BLaER1 (cell line): ENCODE results near the gene KCNC3.

Source experiments
- H3K27ac ChIP-seq: shearing (Covaris generic); formaldehyde crosslinking; 2 replicates; pipeline ENCODE4 v1.8.1; 2022
- H3K27me3 ChIP-seq: shearing (Covaris generic); formaldehyde crosslinking; 2 replicates; pipeline ENCODE4 v1.8.1; 2022
- H3K36me3 ChIP-seq: shearing (Covaris generic); formaldehyde crosslinking; 2 replicates; pipeline ENCODE4 v1.8.1; 2022
- H3K4me1 ChIP-seq: shearing (Covaris generic); formaldehyde crosslinking; 2 replicates; pipeline ENCODE4 v1.8.1; 2022
- H3K4me2 ChIP-seq: shearing (Covaris generic); formaldehyde crosslinking; 2 replicates; pipeline ENCODE4 v1.8.1; 2022
- H3K4me3 ChIP-seq: shearing (Covaris generic); formaldehyde crosslinking; 2 replicates; pipeline ENCODE4 v1.8.1; 2022
- H3K9ac ChIP-seq: shearing (Covaris generic); formaldehyde crosslinking; 2 replicates; pipeline ENCODE4 v1.8.1; 2022
- H3K9me3 ChIP-seq: shearing (Covaris generic); formaldehyde crosslinking; 2 replicates; pipeline ENCODE4 v1.8.1; 2022
- H4K20me1 ChIP-seq: shearing (Covaris generic); formaldehyde crosslinking; 2 replicates; pipeline ENCODE4 v1.8.1; 2022
- Cebpa-rat ChIP-seq: shearing (Covaris generic); IDR thresholded peaks from 2 replicates; pipeline ENCODE4 v1.8.1; 2022

KCNC3 gene

DNA sequence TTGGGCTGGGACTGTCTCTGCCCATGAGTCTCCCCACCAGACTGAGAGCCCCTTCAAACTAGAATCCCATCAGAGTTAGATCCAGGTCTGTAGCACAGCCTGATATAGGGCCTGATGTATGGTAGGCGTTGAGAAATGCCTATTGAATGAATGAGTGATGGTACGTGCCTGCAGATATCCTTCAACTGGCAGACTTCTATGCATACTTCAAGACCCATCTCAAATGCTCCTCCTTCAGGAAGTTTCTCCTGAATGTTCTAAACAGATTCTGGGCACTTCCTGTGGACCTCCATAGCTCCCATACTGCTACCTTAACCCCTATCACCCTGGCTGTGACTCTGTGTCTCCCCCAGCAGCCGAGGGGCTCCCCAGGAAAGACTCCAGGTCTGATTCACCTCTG is 48.2 kb downstream of the KCNC3 start:
- TF ChIP-seq Cebpa-rat = no peak
- H3K9ac ChIP-seq = no peak overlapping the region
- H3K36me3 ChIP-seq = no peaks in the 10 kb centered on the region
- no peak overlapping the region for H3K4me2 ChIP-seq
- peaks cover 18% of the 10 kb centered on the region for H3K9me3 ChIP-seq
- H3K27me3 ChIP-seq = no peaks in the 10 kb centered on the region
- H4K20me1 ChIP-seq = no peaks in the 10 kb centered on the region
- no peak overlapping the region for H3K4me3 ChIP-seq
- H3K4me1 ChIP-seq = peaks cover 22% of the 10 kb centered on the region
- no peak overlapping the region for H3K27ac ChIP-seq

DNA sequence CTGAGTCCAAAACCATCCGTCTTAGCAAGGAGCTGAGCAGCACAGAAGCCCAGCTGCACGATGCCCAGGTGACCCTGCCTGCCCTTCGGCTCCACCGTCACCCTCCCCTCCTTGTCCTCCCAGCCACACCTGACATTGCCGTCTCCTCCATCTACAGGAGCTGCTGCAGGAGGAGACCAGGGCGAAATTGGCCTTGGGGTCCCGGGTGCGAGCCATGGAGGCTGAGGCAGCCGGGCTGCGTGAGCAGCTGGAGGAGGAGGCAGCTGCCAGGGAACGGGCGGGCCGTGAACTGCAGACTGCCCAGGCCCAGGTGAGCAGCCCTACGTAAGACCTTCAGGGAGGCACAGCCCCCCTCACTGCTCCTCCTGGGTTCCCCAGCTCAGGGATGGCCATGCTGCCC is 49.1 kb downstream of the KCNC3 start:
- Histone ChIP-seq H3K9ac (no peak overlapping the region), H3K4me2 (no peak overlapping the region), H3K27me3 (no peaks in the 10 kb centered on the region), H3K27ac (no peak overlapping the region), H3K9me3 (peaks cover 9% of the 10 kb centered on the region), H3K4me3 (no peak overlapping the region), H4K20me1 (no peaks in the 10 kb centered on the region), H3K36me3 (no peaks in the 10 kb centered on the region), H3K4me1 (peaks cover 31% of the 10 kb centered on the region)
- TF ChIP-seq Cebpa-rat = no peak

DNA sequence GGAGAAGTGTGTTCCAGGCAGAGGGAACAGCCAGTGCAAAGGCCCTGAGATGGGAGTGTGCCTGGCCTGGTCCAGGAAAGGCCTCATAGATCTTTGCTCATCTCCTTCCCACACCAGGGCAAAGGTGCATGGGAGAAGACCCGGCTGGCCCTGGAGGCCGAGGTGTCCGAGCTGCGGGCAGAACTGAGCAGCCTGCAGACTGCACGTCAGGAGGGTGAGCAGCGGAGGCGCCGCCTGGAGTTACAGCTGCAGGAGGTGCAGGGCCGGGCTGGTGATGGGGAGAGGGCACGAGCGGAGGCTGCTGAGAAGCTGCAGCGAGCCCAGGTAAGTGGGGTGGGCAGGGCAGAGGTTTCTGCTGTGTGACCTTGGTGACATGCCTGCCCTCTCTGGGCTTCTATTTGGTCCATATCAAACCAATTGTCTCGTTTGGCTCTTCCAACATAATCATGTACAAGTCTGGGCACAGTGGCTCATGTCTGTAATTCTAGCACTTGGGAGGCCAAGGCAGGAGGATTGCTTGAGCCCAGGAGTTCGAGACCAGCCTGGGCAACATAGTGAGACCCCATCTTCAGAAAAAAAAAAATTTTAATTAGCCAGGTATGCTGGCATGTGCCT is 51.1 kb downstream of the KCNC3 start:
- no peak overlapping the region for H3K4me3 ChIP-seq
- no peak overlapping the region for H3K9ac ChIP-seq
- H3K36me3 ChIP-seq = no peaks in the 10 kb centered on the region
- peaks cover 36% of the 10 kb centered on the region for H3K4me1 ChIP-seq
- no peak for TF ChIP-seq Cebpa-rat
- no peaks in the 10 kb centered on the region for H3K27me3 ChIP-seq
- H3K27ac ChIP-seq = no peak overlapping the region
- H3K9me3 ChIP-seq = no peaks in the 10 kb centered on the region
- no peaks in the 10 kb centered on the region for H4K20me1 ChIP-seq
- H3K4me2 ChIP-seq = no peak overlapping the region

DNA sequence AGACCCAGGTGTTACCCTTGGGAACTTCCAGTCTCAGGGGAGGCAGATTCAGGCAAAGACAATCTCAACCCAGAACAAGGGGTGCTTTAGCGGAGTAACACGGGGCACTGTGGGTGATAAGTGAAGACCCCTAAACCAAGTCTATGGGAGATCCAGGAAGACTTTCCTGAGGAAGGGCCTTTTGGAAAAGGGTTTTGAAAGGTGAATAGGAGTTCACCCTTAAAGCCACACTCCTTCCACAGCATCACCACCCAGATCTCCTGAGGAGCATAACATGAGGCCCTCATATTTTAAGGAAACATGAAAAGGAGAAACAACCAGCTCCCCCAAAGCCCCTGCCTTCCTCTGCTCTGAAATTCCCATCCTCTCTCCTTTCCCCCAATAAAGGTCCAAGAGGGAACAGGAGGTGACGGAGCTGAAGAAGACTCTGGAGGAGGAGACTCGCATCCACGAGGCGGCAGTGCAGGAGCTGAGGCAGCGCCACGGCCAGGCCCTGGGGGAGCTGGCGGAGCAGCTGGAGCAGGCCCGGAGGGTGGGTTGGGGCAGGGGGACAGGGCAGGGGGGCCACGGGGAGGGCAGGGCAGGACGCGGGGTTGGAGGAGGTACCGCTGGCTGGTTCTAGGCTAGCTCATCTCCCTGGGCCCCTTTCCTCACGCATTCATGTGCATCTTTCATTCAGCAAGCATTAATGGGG is 52.7 kb downstream of the KCNC3 start:
- Histone ChIP-seq H3K4me1 (peaks cover 31% of the 10 kb centered on the region), H3K27me3 (no peaks in the 10 kb centered on the region), H3K36me3 (no peaks in the 10 kb centered on the region), H3K4me3 (no peak overlapping the region), H3K4me2 (peak overlapping the region; percentile 77), H4K20me1 (no peaks in the 10 kb centered on the region), H3K9ac (no peak overlapping the region), H3K27ac (no peak overlapping the region), H3K9me3 (no peaks in the 10 kb centered on the region)
- no peak for TF ChIP-seq Cebpa-rat

DNA sequence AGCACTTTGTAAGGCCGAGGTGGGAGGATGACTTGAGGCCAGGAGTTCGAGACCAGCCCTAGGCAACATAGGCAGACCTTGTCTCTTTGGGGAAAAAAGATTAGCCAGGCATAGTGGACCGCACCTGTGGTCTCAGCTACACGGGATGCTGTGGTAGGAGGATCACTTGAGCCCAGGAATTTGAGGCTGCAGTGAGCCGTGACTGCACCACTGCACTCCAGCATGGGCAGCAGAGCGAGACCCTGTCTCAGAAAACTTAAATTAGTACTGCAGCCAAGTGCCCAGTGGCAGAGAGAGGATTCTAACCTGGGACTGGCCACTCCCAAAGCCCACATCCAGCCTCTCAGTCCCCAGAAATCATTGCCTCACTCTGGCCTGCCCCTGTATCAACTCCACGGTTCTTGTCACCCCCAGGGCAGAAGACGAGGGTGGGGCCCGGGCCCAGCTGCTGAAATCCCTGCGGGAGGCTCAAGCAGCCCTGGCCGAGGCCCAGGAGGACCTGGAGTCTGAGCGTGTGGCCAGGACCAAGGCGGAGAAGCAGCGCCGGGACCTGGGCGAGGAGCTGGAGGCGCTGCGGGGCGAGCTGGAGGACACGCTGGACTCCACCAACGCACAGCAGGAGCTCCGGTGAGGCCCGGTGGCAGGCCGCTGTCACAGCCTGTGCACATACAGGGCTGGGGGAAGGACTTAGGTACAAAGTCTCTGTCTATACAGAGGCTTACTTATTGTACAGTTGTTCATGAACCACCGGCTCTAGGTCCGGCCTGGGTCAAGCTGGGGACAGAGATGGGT is 53.4 kb downstream of the KCNC3 start:
- H4K20me1 ChIP-seq = no peaks in the 10 kb centered on the region
- H3K9ac ChIP-seq = no peak overlapping the region
- H3K36me3 ChIP-seq = no peaks in the 10 kb centered on the region

DNA sequence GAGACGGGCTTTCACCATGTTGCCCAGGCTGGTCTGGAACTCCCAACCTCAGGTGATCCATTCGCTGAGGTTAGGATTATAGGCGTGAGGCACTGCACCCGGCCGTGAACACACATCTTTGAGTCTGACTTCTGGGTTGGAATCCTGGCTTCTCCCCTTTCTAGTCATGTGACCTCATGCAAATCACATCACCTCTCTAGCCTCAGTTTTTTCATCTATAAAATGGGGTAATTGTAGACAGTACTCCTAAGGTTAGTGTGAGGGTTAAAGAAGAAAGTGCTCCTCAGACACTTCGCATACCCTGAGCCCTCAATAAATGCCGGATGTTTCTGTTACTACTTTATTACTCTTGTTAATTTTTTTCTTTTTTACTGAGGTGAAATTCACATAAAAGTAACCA is 55.4 kb downstream of the KCNC3 start:
- TF ChIP-seq Cebpa-rat = no peak
- no peak overlapping the region for H3K27ac ChIP-seq
- H3K4me3 ChIP-seq = no peak overlapping the region
- H3K4me1 ChIP-seq = peaks cover 31% of the 10 kb centered on the region
- no peaks in the 10 kb centered on the region for H3K36me3 ChIP-seq
- H3K4me2 ChIP-seq = no peak overlapping the region
- H4K20me1 ChIP-seq = no peaks in the 10 kb centered on the region
- H3K9me3 ChIP-seq = no peaks in the 10 kb centered on the region
- H3K27me3 ChIP-seq = no peaks in the 10 kb centered on the region
- H3K9ac ChIP-seq = no peak overlapping the region

More for the DNA sequence above, 53.4 kb downstream of the KCNC3 start:
- H3K4me1 ChIP-seq = peaks cover 31% of the 10 kb centered on the region
- H3K27me3 ChIP-seq = no peaks in the 10 kb centered on the region
- H3K4me2 ChIP-seq = peak overlapping the region; percentile 77
- H3K4me3 ChIP-seq = no peak overlapping the region
- no peak for TF ChIP-seq Cebpa-rat
- no peak overlapping the region for H3K27ac ChIP-seq
- H3K9me3 ChIP-seq = no peaks in the 10 kb centered on the region

DNA sequence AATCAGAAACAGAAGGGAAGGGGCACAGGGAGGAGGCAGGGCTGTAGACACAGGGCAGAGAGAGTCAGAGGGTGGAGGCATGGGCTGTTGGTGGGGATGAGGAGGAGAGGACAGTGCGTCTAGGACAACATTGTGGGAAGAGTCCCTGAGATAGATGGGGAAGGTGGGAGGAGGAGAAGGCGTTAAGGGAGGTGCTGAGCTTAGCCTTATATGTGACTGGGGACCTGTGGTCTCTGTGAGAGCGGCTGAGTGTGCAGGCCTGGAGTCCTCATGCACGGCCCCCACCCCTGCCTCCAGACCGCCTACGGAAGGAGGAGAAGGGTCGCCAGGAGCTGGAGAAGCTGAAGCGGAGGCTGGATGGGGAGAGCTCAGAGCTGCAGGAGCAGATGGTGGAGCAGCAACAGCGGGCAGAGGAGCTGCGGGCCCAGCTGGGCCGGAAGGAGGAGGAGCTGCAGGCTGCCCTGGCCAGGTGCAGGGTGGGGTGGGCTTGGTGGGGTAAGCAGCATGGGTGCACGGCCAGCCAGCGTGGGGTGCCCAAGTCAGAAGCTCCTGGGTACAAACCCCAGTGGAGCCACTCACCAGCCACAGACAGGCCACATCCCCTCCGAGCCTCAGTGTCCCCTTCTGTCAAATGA is 56.8 kb downstream of the KCNC3 start:
- no peak for TF ChIP-seq Cebpa-rat
- Histone ChIP-seq H3K4me2 (no peak overlapping the region), H3K9me3 (no peaks in the 10 kb centered on the region), H3K27me3 (no peaks in the 10 kb centered on the region), H3K9ac (no peak overlapping the region), H4K20me1 (no peaks in the 10 kb centered on the region), H3K4me3 (no peak overlapping the region), H3K4me1 (peaks cover 31% of the 10 kb centered on the region), H3K36me3 (no peaks in the 10 kb centered on the region), H3K27ac (no peak overlapping the region)

DNA sequence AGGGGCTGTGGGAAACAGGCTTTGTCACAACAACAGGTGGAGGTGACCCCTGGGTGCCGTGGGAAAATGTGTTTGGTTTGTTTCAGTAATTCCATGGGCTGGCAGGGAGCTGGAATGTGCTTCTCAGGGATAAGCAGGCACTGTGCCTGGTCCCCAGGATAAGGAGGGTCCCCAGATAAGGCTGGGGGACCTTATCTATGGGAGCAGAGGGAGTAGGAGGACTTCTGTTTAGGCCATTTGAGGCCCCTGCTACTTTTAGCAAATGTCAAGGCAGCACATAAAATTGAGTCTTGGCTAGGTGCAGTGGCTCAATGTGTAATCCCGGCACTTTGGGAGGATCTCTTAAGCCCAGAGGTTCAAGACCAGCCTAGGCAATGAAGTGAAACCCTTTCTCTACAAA is 59.5 kb downstream of the KCNC3 start:
- H3K27ac ChIP-seq = no peak overlapping the region
- H3K4me1 ChIP-seq = peaks cover 18% of the 10 kb centered on the region
- H4K20me1 ChIP-seq = no peaks in the 10 kb centered on the region
- no peak overlapping the region for H3K9ac ChIP-seq
- H3K27me3 ChIP-seq = no peaks in the 10 kb centered on the region
- no peaks in the 10 kb centered on the region for H3K9me3 ChIP-seq
- no peaks in the 10 kb centered on the region for H3K36me3 ChIP-seq
- no peak overlapping the region for H3K4me2 ChIP-seq
- H3K4me3 ChIP-seq = no peak overlapping the region
- TF ChIP-seq Cebpa-rat = no peak

DNA sequence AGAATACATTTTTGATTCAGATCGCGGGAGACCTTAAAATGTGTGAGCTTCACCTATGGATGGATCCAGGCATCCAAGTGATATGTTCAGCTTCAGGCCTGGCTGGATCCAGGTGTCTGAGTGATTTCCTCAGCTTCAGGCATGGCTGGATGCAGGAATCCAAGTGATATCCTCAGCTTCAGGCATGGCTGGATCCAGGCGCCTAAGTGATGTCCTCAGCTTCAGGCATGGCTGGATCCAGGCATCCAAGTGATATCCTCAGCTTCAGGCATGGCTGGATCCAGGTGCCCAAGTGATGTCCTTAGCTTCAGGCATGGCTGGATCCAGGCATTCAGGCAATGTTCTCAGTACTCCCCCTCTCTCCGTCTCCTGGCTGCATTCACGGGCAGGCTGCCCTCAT is 60.7 kb downstream of the KCNC3 start:
- H3K27me3 ChIP-seq = no peaks in the 10 kb centered on the region
- H4K20me1 ChIP-seq = no peaks in the 10 kb centered on the region
- H3K9me3 ChIP-seq = no peaks in the 10 kb centered on the region
- H3K27ac ChIP-seq = no peak overlapping the region
- H3K4me3 ChIP-seq = no peak overlapping the region
- no peak for TF ChIP-seq Cebpa-rat
- H3K4me2 ChIP-seq = no peak overlapping the region
- H3K9ac ChIP-seq = no peak overlapping the region
- H3K36me3 ChIP-seq = no peaks in the 10 kb centered on the region
- H3K4me1 ChIP-seq = peaks cover 15% of the 10 kb centered on the region; the same call in 1 of the 2 replicates

DNA sequence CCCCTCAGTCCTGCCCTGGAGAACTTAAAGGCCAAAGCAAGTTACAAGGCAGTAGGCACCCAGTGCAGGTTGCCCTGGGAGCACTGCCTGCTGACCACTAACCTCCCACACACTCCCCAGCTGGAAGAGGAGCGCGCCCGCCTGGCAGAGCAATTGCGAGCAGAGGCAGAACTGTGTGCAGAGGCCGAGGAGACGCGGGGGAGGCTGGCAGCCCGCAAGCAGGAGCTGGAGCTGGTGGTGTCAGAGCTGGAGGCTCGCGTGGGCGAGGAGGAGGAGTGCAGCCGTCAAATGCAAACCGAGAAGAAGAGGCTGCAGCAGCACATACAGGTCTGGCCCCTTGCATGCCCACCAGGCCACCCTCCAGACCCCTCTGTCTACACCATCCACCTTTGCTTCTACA is 61.1 kb downstream of the KCNC3 start:
- H3K9ac ChIP-seq = no peak overlapping the region
- TF ChIP-seq Cebpa-rat = no peak
- H3K27ac ChIP-seq = no peak overlapping the region
- H3K4me3 ChIP-seq = no peak overlapping the region
- H3K27me3 ChIP-seq = no peaks in the 10 kb centered on the region
- H3K4me1 ChIP-seq = peaks cover 15% of the 10 kb centered on the region; the same call in 1 of the 2 replicates
- no peaks in the 10 kb centered on the region for H3K36me3 ChIP-seq
- no peak overlapping the region for H3K4me2 ChIP-seq
- no peaks in the 10 kb centered on the region for H3K9me3 ChIP-seq
- no peaks in the 10 kb centered on the region for H4K20me1 ChIP-seq
